G401 (cell line): Measurements from ENCODE around the gene PLXNB2. TPM values are rescaled to one million over a fixed set of nuclear protein-coding genes. Genes with fewer than 3 reads are reported as not detected.
A peak's percentile ranks its signal among the peaks of the same experiment; 100 is the strongest.
"Not testable (repeated sequence)": the region's sequence is repeated elsewhere in the genome, so short reads cannot be mapped to it uniquely, and the experiment has no call there.

Experiments used
- DNase-seq: peaks from one replicate; pipeline ENCODE4 v3.0.0-alpha.2; 2015; ENCODE audit warnings: low spot score
- in situ Hi-C: cut with HindIII; loops from 2 replicates; pipeline ENCODE4 v1.10.0; 2016; ENCODE audit warnings: low sequenced_read_pairs, mixed read lengths
- total RNA-seq: library from RNA; depleted of rRNA; stranded (reverse); fragments of >200 nt; shearing (Covaris generic); gene quantifications from 2 replicates; pipeline ENCODE4 v1.2.3, GENCODE V29; 2014

PLXNB2 gene
- total RNA-seq, 1 experiment from 2014 or later: 100 TPM

- in situ Hi-C loops: loop anchor here (10.0 kb wide), 1 partner anchor 69 kb away; no protein-coding TSS in a partner anchor
- DNase-seq: no peak
These were observed 21.7 kb downstream of the PLXNB2 start for GRCh38 chr22:50285568-50286229.

- no peak for DNase-seq
- in situ Hi-C loops: loop anchor here (10.0 kb wide), 1 partner anchor 70 kb away; no protein-coding TSS in a partner anchor
These were observed 23.0 kb downstream of the PLXNB2 start for GRCh38 chr22:50284479-50284878.

GRCh38 chr22:50283821-50284220 is 23.6 kb downstream of the PLXNB2 start:
- in situ Hi-C loops: loop anchor here (10.0 kb wide), 1 partner anchor 71 kb away; no protein-coding TSS in a partner anchor
- no peak for DNase-seq

GRCh38 chr22:50282361-50283155 is 24.9 kb downstream of the PLXNB2 start:
- in situ Hi-C loops: loop anchor here (10.0 kb wide), 1 partner anchor 72 kb away; no protein-coding TSS in a partner anchor
- DNase-seq: no peak

- in situ Hi-C loops: loop anchor here (10.0 kb wide), 1 partner anchor 73 kb away; no protein-coding TSS in a partner anchor
These were observed 25.5 kb downstream of the PLXNB2 start for GRCh38 chr22:50281957-50282356.

GRCh38 chr22:50281384-50281760 is 26.1 kb downstream of the PLXNB2 start:
- in situ Hi-C loops: loop anchor here (10.0 kb wide), 1 partner anchor 73 kb away; no protein-coding TSS in a partner anchor
- no peak for DNase-seq

More at GRCh38 chr22:50281957-50282356, 25.5 kb downstream of the PLXNB2 start:
- DNase-seq: no peak

GRCh38 chr22:50280708-50281383 is 26.6 kb downstream of the PLXNB2 start:
- in situ Hi-C loops: loop anchor here (10.0 kb wide), 1 partner anchor 74 kb away; no protein-coding TSS in a partner anchor
- peak; percentile 69 for DNase-seq

GRCh38 chr22:50280022-50280707 is 27.3 kb downstream of the PLXNB2 start:
- no peak for DNase-seq
- in situ Hi-C loops: loop anchor here (10.0 kb wide), 1 partner anchor 75 kb away; no protein-coding TSS in a partner anchor

GRCh38 chr22:50278956-50279619 is 28.4 kb downstream of the PLXNB2 start:
- in situ Hi-C loops: no loop called here
- DNase-seq: no peak

- no peak for DNase-seq
- in situ Hi-C loops: no loop called here
These were observed 29.0 kb downstream of the PLXNB2 start for GRCh38 chr22:50278461-50278860.

- in situ Hi-C loops: no loop called here
- no peak for DNase-seq
These were observed 29.7 kb downstream of the PLXNB2 start for GRCh38 chr22:50277761-50278160.

GRCh38 chr22:50276143-50276542 is 31.3 kb downstream of the PLXNB2 start:
- in situ Hi-C loops: no loop called here
- peak; percentile 76 for DNase-seq

GRCh38 chr22:50275181-50276055 is 32.0 kb downstream of the PLXNB2 start:
- in situ Hi-C loops: no loop called here
- DNase-seq: no peak

- in situ Hi-C loops: no loop called here
- no peak for DNase-seq
These were observed 32.7 kb downstream of the PLXNB2 start for GRCh38 chr22:50274771-50275170.

- peak; percentile 94 for DNase-seq
- in situ Hi-C loops: no loop called here
These were observed 33.1 kb downstream of the PLXNB2 start for GRCh38 chr22:50274311-50274710.

- in situ Hi-C loops, DNase-seq: not testable (repeated sequence)
These were observed 33.7 kb downstream of the PLXNB2 start for GRCh38 chr22:50273781-50274180.

- in situ Hi-C loops, DNase-seq: not testable (repeated sequence)
These were observed 34.1 kb downstream of the PLXNB2 start for GRCh38 chr22:50273352-50273751.
